HG02588 (cell line): ENCODE data around the gene LIN9.
"Not testable (repeated sequence)": the region's sequence is repeated elsewhere in the genome, so short reads cannot be mapped to it uniquely, and the experiment has no call there.

ENCODE experiments used
- ATAC-seq: cut with Tn5 transposase; IDR thresholded peaks from one replicate; pipeline ENCODE4 v1.9.1; 2021; ENCODE audit warnings: mild to moderate bottlenecking, moderate library complexity; ENCODE audit not compliant: unreplicated experiment

LIN9 gene

GRCh38 chr1:226276077-226276682 is 32.8 kb downstream of the LIN9 start:
- no peak for ATAC-seq

- ATAC-seq: no peak
These were observed 34.8 kb downstream of the LIN9 start for GRCh38 chr1:226274138-226274537.

- ATAC-seq: not testable (repeated sequence)
These were observed 36.6 kb downstream of the LIN9 start for GRCh38 chr1:226272233-226272902.

GRCh38 chr1:226268421-226269124 is 40.4 kb downstream of the LIN9 start:
- ATAC-seq: no peak

- ATAC-seq: no peak
These were observed 47.1 kb downstream of the LIN9 start for GRCh38 chr1:226261818-226262217.

GRCh38 chr1:226255380-226255779 is 53.6 kb downstream of the LIN9 start:
- ATAC-seq: no peak

GRCh38 chr1:226253933-226254332 is 55.0 kb downstream of the LIN9 start:
- ATAC-seq: no peak

- not testable (repeated sequence) for ATAC-seq
These were observed 56.1 kb downstream of the LIN9 start for GRCh38 chr1:226252841-226253240.

- no peak for ATAC-seq
These were observed 58.5 kb downstream of the LIN9 start for GRCh38 chr1:226250511-226250910.

- ATAC-seq: no peak
These were observed 60.2 kb downstream of the LIN9 start for GRCh38 chr1:226248796-226249195.

- ATAC-seq: no peak
These were observed 60.9 kb downstream of the LIN9 start for GRCh38 chr1:226248091-226248490.

- ATAC-seq: no peak
These were observed 69.5 kb downstream of the LIN9 start for GRCh38 chr1:226239421-226239820.

- ATAC-seq: no peak
These were observed 72.1 kb downstream of the LIN9 start for GRCh38 chr1:226236826-226237225.

- ATAC-seq: no peak
These were observed 75.2 kb downstream of the LIN9 start for GRCh38 chr1:226233806-226234205.

- peak; percentile 66 for ATAC-seq
These were observed 75.7 kb downstream of the LIN9 start for GRCh38 chr1:226233293-226233692.

GRCh38 chr1:226226601-226227000 is 82.4 kb downstream of the LIN9 start:
- ATAC-seq: no peak

GRCh38 chr1:226223786-226224244 is 85.1 kb downstream of the LIN9 start:
- ATAC-seq: peak; percentile 79

GRCh38 chr1:226223157-226223785 is 85.7 kb downstream of the LIN9 start, which contains the start of gene MIXL1:
Gene MIXL1 (plus strand): TSS chr1:226223664. CDS start chr1:226223682, 18 bp downstream.
- peak; percentile 42 for ATAC-seq

- no peak for ATAC-seq
These were observed 86.3 kb downstream of the LIN9 start for GRCh38 chr1:226222686-226223085.

- ATAC-seq: no peak
These were observed 88.3 kb downstream of the LIN9 start for GRCh38 chr1:226220473-226221189.

GRCh38 chr1:226217273-226217672 is 91.7 kb downstream of the LIN9 start:
- ATAC-seq: no peak
